GM19351 (cell line): ENCODE results near the gene BACE1.
"Not testable (repeated sequence)": the region's sequence is repeated elsewhere in the genome, so short reads cannot be mapped to it uniquely, and the experiment has no call there.

Source experiments
- ATAC-seq: cut with Tn5 transposase; IDR thresholded peaks from one replicate; pipeline ENCODE4 v1.9.1; 2021; ENCODE audit warnings: mild to moderate bottlenecking, moderate library complexity; ENCODE audit not compliant: unreplicated experiment

Gene BACE1

GRCh38 chr11:117279711-117280376, 36.2 kb downstream of the BACE1 start:
- ATAC-seq: no peak

DNA sequence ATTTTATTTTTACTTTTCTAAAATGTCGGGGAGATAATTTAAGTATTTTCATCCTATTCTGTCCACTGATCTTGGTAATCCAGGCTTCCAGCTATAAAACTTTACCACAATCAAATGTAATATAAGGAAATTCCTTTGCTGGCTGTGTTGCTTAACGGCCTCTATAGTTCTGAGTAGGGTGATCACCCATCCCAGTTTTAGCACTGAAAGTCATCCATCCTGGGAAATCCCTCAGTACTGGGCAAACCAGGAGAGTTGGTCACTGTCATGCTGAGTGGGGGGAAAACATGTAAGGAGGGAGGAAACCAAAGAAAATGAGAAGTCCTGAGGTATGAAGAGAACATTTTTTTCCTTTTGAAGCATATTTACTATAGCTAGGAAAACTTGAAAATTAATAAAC, 37.7 kb downstream of the BACE1 start:
- no peak for ATAC-seq

- no peak for ATAC-seq
Measured at GRCh38 chr11:117273550-117274289, 42.3 kb downstream of the BACE1 start.

DNA sequence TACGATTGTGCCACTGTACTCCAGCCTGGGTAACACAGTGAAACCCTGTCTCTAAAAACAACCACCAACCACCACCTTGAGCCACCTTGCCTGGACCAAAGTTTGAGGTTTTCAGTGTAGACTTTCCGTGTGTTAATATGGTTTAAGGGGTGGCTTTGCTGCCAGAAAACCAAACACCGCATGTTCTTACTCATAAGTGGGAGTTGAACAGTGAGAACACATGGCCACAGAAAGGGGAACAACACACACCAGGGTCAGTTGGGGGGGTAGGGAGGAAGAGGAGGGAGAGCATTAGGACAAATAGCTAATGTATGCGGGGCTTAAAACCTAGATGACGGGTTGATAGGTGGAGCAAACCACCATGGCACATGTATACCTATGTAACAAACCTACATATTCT, 43.9 kb downstream of the BACE1 start:
- ATAC-seq: not testable (repeated sequence)

DNA sequence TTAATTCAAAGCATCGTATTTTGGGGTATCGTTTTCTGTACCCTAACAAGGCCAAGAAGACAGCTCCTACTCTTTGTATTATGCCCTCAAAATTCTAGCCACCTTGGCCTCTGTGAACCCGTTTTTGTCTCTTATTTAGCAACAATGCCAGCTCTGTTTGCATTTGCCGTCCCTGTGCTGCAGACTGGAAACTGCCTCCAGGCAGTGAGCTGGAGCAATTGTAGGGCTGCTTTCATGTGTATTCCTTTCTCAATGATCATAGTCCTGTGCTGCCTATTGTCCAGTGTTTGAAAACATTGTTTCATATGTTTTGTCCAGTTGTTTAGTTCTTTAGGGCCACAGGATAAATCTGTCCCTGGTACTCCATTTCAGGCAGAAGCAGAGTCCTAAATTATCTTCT, 44.8 kb downstream of the BACE1 start:
- ATAC-seq: no peak

GRCh38 chr11:117269856-117270255, 46.2 kb downstream of the BACE1 start:
- no peak for ATAC-seq

- no peak for ATAC-seq
Measured at GRCh38 chr11:117265745-117266144, 50.3 kb downstream of the BACE1 start.

DNA sequence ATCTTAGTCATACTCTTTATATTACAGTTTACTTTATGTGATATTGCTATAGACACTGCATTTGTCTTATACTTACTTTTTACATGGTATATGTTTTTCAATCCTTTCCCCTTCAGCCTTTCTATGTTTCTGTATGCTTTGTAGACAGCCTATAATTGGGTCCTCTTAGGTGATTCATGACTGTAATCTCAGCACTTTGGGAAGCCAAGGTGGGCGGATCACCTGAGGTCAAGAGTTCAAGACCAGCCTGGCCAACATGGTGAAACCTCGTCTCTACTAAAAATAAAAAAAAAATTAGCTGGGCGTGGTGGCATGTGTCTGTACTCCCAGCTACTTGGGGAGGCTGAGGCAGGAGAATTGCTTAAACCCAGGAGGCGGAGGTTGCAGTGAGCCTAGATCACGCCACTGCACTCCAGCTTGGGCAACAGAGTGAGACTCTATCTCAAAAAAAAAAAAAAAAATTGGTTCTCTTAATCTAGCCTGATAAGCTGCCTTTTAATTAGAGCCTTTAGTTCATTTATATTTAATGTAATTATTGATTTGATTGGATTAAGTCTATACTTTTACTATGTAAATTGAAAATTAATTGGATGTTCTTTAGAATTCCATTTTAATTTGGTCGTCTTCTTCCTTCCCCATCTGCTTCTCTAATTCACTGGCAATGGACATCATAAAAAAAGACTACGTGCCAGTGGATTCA, 51.3 kb downstream of the BACE1 start:
- ATAC-seq: not testable (repeated sequence)

GRCh38 chr11:117259417-117259816, 56.6 kb downstream of the BACE1 start:
- no peak for ATAC-seq

DNA sequence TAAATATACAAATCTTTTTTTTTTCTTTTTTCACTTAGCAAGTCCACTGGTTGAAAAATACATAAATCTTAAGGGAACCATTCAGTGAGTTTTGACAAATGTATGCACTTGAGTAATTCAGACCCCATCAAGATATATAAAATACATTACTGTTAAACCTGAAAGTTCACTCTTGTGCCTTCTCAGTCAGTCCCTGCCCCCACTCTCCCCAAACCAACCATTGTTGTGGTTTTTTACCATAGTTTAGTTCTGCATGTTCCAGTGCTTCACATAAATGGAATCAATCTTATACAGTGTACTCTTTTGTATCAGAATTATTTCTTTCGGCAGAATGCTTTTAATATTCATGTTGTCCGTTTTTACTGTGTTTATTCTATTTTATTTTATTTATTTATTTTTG, 57.5 kb downstream of the BACE1 start:
- ATAC-seq: no peak

- no peak for ATAC-seq
Measured at GRCh38 chr11:117256573-117256972, 59.5 kb downstream of the BACE1 start.

- no peak for ATAC-seq
Measured at GRCh38 chr11:117255966-117256365, 60.1 kb downstream of the BACE1 start.

DNA sequence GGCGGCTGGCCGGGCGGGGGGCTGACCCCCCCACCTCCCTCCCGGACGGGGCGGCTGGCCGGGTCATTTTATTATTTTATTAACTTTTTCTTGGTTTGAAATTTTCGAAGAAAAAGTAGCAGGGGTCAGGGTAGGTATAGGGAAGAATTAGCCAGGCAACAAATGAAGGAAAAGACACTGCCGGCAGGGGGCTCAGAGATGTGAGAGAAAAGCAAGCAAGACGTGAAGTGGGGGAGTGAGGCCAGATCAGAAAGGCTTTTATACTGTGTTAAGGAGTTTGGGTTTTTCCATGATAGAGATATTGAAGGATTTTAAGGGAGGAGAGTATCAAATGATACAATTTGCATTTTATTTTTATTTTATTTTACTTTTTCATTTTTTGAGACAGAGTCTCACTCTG, 64.5 kb downstream of the BACE1 start:
- ATAC-seq: no peak

DNA sequence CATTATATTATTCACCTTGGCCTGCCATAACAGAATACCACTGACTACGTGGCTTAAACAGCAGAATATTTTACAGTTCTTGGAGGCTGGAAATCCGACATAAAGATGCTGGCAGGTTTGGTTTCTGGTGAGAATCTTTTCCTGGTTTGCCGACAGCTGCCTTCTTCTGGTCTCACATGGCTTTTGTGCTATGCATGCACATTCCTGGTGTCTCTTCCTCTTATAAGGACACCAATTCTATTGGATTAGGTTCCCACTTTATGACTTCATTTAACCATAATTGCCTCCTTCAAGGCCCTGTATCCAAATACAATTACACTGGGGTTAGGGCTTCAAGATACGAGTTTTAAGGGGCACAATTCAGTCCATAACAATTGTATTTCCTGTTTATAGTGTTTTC, 66.5 kb downstream of the BACE1 start:
- ATAC-seq: no peak

DNA sequence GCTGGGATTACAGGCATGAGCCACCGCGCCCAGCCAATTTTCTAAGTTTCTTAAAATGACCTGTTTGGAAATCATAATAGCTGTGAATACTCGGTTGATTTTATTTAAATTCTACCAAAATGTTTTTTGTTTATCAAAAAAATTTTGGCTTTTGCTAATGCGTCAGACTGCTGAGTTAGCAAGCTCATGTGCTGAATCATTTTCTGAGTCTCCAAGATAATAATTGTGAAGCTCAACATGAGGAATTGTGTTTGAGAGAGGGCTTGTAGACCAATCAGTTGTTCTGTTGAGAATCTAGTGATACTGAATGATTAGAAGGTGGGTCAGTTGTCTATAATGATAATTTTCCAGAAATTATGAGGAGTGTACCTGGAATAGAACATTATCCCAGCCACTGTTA, 67.7 kb downstream of the BACE1 start:
- ATAC-seq: no peak

- ATAC-seq: no peak
Measured at GRCh38 chr11:117239295-117239694, 76.8 kb downstream of the BACE1 start.

DNA sequence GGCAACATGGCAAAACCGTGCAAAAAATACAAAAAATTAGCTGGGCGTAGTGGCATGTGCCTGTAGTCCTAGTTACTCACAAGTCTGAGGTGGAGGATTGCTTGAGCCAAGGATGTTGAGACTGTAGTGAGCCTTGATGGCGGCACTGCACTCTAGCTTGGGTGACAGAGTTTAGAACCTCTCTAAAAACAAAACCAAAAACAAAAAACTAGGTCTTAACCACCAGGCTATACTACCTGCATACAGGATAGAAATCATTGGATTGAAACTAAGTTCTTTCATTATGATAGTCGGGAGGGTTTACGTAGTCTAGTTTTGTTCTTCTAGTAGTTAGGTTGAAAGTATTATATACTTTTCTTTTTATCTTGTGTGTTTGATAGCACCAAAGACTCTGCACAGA, 77.8 kb downstream of the BACE1 start:
- ATAC-seq: no peak
